DMS 273 treated with DMSO at 0.1 percent for 48 hours (cell line): ENCODE results near the gene CHRNA9.

ENCODE experiments used
- DNase-seq: peaks from one replicate; lab custom pipeline; 2025; lab: John Stamatoyannopoulos, UW

The CHRNA9 gene

GRCh38 chr4:40337523-40337922 lies 2.4 kb downstream of the CHRNA9 start:
- no peak for DNase-seq

GRCh38 chr4:40340030-40340429 lies 4.9 kb downstream of the CHRNA9 start:
- DNase-seq = no peak

GRCh38 chr4:40347472-40347871 lies 12.3 kb downstream of the CHRNA9 start:
- DNase-seq = no peak

- no peak for DNase-seq
Observed at GRCh38 chr4:40348000-40348399, 12.9 kb downstream of the CHRNA9 start.

- DNase-seq = no peak
Observed at GRCh38 chr4:40349561-40350198, 14.5 kb downstream of the CHRNA9 start.

- DNase-seq = no peak
Observed at GRCh38 chr4:40350627-40351227, 15.6 kb downstream of the CHRNA9 start.

- no peak for DNase-seq
Observed at GRCh38 chr4:40354158-40354557, 19.0 kb downstream of the CHRNA9 start.

GRCh38 chr4:40355131-40355530 lies 20.0 kb downstream of the CHRNA9 start:
- no peak for DNase-seq

GRCh38 chr4:40357738-40358137 lies 22.6 kb downstream of the CHRNA9 start:
- no peak for DNase-seq

- DNase-seq = no peak
Observed at GRCh38 chr4:40361338-40361737, 26.2 kb downstream of the CHRNA9 start.

- no peak for DNase-seq
Observed at GRCh38 chr4:40363382-40363920, 28.3 kb downstream of the CHRNA9 start.

GRCh38 chr4:40363945-40364344 lies 28.8 kb downstream of the CHRNA9 start:
- no peak for DNase-seq

- no peak for DNase-seq
Observed at GRCh38 chr4:40365766-40366165, 30.6 kb downstream of the CHRNA9 start.

GRCh38 chr4:40367451-40367850 lies 32.3 kb downstream of the CHRNA9 start:
- DNase-seq = no peak

GRCh38 chr4:40369437-40370274 lies 34.5 kb downstream of the CHRNA9 start:
- DNase-seq = no peak

- DNase-seq = no peak
Observed at GRCh38 chr4:40372651-40373050, 37.5 kb downstream of the CHRNA9 start.

- DNase-seq = no peak
Observed at GRCh38 chr4:40373636-40374035, 38.5 kb downstream of the CHRNA9 start.

GRCh38 chr4:40375095-40375494 lies 40.0 kb downstream of the CHRNA9 start:
- no peak for DNase-seq

GRCh38 chr4:40375620-40376019 lies 40.5 kb downstream of the CHRNA9 start:
- no peak for DNase-seq

GRCh38 chr4:40377512-40378365 lies 42.6 kb downstream of the CHRNA9 start:
- DNase-seq = no peak

- no peak for DNase-seq
Observed at GRCh38 chr4:40378619-40379018, 43.5 kb downstream of the CHRNA9 start.

- no peak for DNase-seq
Observed at GRCh38 chr4:40379248-40379647, 44.1 kb downstream of the CHRNA9 start.
